ENCODE data around the gene SAT2.

The SAT2 gene

GRCh38 chr17:7589891-7590691 is 37.5 kb downstream of the SAT2 start, which contains the start of gene SOX15:
SOX15 (minus strand) TSS chr17:7590094; CDS start chr17:7589676, 418 bp downstream.
- FAIRE-seq: no peak

GRCh38 chr17:7589204-7589868 is 38.3 kb downstream of the SAT2 start:
- FAIRE-seq: no peak

GRCh38 chr17:7588553-7589203 is 38.9 kb downstream of the SAT2 start:
- FAIRE-seq: no peak

GRCh38 chr17:7587420-7588151 is 40.0 kb downstream of the SAT2 start:
- no peak for FAIRE-seq

GRCh38 chr17:7586673-7587419 is 40.8 kb downstream of the SAT2 start:
- FAIRE-seq: no peak

- FAIRE-seq: peak; percentile 43
Observed at GRCh38 chr17:7583253-7584109, 44.1 kb downstream of the SAT2 start, which contains the start of gene MPDU1. MPDU1 (plus strand) TSS chr17:7583852; CDS start chr17:7583863, 11 bp downstream.

GRCh38 chr17:7582396-7583252 is 45.0 kb downstream of the SAT2 start:
- no peak for FAIRE-seq

GRCh38 chr17:7580604-7581575 is 46.7 kb downstream of the SAT2 start:
- no peak for FAIRE-seq

GRCh38 chr17:7579834-7580603 is 47.6 kb downstream of the SAT2 start:
- no peak for FAIRE-seq

- FAIRE-seq: no peak
Observed at GRCh38 chr17:7579001-7579833, 48.4 kb downstream of the SAT2 start, which contains the start of gene CD68. CD68 (plus strand) TSS chr17:7579638; CDS start chr17:7579678, 40 bp downstream.

- FAIRE-seq: no peak
Observed at GRCh38 chr17:7577327-7578199, 50.1 kb downstream of the SAT2 start.

GRCh38 chr17:7576432-7576937 is 51.1 kb downstream of the SAT2 start:
- FAIRE-seq: no peak
